Hippocampal formation (tissue), 2 donors: ENCODE measurements around the gene OR2T27.
"Not testable (repeated sequence)": the region's sequence is repeated elsewhere in the genome, so short reads cannot be mapped to it uniquely, and the experiment has no call there.

Source experiments
- DNase-seq, 2 donors: peaks; one replicate each; lab custom pipeline; 2025; lab: John Stamatoyannopoulos, UW

OR2T27 gene, protein sequence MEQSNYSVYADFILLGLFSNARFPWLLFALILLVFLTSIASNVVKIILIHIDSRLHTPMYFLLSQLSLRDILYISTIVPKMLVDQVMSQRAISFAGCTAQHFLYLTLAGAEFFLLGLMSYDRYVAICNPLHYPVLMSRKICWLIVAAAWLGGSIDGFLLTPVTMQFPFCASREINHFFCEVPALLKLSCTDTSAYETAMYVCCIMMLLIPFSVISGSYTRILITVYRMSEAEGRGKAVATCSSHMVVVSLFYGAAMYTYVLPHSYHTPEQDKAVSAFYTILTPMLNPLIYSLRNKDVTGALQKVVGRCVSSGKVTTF

DNA sequence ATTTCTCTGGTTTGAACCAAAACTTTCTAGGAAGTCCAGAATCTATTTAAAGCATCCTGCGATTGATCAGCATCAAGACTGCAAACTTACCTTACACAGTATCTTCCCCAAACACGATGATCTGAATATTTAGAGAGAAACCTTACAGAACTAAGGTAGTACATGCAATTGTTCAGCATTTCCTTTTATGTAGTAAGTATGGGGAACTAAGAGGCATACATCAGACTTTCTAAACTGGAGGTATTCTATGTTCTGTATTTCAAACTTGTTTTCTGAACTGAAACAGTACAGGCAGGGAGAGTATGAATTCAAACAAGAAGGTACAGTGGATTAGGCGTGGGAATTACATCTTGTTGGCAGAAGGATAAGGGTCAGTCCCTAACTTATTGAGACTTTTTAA, at the start of gene OR2T27:
Gene OR2T27 (minus strand): TSS at position 175 of the 400 bp plus-strand sequence. CDS start 4,644 bp downstream, outside the sequence.
- not testable (repeated sequence) for DNase-seq

DNA sequence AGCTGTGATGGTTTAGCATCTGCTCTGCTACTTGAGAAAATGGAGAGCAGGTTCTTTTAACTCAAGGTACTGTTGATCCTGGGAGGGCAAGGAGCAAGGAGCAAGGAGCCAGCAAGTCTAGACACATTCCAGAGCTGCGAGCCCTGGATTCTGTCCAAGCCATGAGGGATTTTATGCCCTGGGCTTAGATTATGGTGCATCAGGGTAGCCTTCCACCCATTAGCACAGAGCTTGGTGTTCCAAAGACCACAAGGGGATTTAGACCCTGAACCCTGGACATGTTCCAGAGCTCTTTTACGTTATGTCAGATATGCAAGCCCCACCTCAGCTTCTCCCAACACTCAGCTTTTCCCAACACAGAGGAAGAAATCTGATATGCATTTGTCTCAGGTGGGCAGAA, 49.3 kb upstream of the OR2T27 start:
- DNase-seq: no peak

DNA sequence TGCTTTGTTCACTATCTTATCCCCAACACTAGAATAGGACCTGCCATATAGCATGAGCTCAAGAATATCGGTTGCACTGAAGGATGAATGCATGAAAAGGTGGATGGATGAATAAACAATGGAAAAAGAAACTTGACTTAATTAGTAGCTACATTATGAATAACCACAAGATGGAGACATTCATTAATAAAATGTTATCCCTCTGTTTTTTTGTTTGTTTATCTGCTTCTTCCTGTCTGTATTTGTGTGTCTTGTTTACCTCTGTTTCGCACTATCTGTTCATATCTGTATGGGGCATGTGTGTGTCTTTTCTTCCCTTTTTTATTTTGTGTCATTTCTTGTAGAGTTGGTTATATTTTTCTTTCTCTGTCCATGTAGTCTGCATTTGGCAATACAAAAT, 48.3 kb upstream of the OR2T27 start:
- no peak for DNase-seq

DNA sequence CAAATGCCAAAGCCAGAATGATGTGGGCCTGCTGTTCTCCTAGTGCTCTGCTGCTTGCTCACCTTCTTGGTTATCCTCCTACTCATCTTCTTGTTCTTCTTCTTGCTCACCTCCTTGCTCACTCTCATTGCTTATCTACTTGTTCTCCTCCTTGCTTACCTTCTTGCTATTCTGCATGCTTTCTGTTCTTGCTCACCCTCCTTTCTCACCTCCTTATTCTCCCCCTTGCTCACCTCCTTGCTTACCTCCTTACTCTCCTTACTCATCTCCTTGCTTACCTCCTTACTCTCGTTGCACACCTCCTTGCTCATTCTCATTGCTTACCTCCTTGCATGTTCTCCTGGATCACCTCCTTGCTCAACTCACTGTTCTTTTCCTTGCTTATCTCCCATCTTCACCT, 47.4 kb upstream of the OR2T27 start, which contains the start of gene OR14I1:
Gene OR14I1 (minus strand): TSS at position 53 of the 400 bp plus-strand sequence.
- DNase-seq: no peak

DNA sequence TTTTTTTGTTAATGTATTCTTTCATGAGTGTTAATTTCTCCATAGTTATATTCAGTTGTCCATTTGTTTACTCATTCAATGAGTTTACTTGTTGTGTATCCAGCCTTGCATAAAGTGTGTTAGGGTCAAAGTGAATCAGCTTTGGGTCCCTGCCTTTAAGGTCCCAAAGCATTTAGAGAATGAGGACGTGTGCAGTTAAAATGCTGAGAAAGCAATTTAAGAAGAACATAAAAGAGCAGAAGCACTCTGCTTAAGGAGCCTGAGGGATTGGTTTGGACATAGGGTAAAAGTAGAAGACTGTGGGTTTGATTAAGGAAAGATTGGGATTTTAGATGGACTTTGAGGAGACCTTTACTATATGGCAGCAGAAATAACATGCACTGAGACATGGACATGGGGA, 43.8 kb upstream of the OR2T27 start:
- DNase-seq: no peak

DNA sequence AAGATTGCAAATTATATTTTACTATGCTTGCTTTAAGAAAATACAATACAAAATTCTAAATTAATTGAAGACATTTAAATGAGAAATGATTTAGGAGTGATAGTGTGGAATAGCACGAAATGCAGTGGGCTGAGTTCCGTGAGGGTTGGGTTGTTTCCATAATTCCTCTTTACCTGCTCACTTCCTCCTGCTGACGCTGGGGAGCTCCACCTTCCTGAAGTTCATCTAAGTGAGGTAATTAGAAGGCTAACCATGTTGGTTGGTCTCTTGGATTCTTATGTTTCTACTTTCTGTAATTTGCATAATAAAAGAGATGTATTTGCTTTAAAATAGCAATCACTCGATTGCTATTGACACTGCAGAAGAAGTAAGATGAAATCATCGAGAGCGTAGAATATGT, 42.6 kb upstream of the OR2T27 start:
- no peak for DNase-seq

DNA sequence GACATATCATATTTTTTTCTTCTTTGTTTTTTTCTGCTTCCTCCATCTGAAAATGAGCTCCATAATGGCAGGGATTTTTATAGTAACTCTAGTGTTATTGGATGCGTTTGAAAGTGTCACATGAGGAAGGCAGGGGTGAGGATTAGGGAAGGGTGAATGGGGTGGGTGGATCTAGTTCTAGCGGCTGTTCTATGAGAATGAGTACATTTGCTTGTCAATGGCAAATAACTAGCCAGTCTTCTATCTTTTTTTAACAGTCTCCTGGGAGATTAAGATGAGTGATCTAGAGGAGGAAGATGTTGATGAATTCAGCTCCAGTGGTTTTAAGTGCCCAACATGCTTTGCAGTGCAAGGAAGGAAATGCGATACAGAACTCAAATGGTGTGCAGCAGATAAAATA, 41.4 kb upstream of the OR2T27 start:
- no peak for DNase-seq

DNA sequence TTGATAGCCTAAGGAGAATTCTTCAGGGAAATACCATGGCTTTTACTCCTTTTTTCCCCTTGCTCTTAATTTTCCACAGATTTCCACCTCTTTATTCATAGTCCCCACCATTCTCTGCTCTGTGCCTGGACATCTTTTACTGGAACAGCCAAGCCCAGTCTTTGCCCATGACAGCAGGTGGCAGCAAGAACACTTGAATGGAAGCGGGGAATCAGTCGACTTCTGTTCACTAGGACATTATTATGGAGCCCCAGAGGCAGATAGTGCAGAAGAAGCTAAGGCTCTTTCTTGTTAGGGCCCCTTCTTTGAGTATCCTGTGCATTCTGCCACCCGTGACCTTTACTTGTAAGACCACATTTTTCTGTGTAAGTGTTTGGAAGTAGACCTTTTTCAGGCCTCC, 40.9 kb upstream of the OR2T27 start:
- DNase-seq: peak in 1 of 2 donors; percentile 2

DNA sequence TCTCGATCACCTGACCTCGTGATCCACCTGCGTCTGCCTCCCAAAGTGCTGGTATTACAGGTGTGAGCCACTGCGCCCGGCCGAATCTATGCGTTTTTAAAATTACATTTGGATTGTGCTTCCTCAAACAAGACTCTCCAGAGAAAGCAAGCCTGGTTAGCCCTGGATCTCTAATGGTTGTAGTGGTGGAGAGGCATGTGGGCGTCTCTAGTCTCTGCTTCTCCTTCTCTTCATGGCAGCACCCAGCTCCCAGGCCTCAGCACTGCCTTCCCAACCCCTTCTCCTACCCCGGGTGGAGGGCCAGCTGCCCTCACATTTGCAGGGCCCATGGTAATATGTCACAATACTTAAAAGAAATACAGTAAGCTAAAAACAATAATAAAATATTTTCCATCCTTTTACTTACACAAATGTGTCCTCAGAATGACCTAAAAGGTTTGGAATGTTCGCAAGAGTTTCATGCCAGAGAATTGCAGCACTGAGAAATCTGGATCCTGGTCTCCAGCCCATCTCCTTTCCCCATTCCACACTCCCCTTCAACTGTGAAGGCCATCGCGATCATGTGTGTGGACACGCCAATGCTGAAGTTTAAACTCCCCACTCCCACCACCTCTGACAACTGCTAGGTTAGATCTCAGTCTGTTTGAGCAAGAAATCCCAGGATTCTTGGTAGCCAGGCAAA, 40.3 kb upstream of the OR2T27 start:
- DNase-seq: no peak

DNA sequence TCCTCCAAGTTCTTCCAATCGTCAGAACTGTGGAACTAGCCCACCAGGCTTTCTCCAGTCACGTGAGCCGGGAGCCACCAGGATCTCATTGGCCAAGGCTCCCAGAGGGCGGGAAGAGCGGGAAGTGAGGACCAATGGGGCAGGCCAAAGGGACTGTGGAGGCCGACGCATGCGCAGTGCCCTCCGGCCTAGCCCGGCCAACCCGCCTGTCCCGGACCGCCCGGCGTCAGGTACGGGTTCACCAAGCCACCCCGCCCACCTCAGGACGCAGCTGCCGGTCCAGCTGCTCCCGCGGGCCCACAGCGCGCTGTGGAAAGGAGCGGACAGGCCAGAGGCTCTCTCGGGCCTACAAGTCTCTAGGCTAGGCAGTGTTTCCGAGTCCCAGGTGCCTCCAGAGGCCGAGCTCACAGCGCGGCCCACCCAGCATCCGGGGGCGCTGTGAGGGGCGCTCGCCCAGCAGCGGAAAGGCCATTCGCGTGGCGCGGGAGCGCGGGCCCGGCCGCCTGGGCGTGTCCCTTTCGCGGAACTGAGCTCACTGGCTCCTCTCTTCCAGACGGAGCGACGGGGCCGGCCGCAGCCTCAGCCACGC, 36.3 kb upstream of the OR2T27 start:
- no peak for DNase-seq

DNA sequence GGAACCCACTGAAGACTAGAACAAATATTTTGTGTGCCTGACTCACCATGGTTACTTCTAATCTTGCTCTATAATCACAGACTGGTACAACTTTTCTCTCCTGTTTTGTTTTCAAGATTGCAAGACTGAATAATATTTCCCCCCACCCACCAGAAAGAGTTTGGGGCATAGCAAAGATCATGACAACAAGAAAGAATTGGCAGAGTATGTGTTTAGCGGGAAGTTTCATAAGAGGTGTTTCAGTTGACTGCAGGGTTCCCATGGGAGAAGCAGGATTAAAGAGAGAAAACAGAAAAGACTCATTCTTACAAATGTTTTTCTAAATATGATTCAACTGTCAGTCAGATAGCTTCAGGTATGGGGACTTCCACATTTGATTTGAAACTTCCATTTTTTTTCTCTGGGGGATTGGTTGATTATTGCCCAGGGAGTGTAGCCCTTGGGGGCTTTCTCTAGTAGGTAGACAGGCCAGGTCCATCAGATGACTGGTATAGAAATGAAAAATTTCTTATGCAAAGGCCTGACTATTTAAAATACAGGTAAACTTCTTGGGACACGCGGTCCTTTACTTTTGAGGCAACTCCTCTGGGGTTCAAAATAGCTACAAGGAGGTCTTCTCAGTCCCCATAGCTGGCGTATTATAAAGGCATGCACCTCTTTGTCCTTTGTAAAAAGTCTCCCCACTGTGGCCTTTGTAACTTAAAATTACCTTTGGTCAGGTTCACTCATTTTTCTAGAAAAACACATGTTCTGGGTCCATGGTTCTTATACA, 33.4 kb upstream of the OR2T27 start:
- no peak for DNase-seq

DNA sequence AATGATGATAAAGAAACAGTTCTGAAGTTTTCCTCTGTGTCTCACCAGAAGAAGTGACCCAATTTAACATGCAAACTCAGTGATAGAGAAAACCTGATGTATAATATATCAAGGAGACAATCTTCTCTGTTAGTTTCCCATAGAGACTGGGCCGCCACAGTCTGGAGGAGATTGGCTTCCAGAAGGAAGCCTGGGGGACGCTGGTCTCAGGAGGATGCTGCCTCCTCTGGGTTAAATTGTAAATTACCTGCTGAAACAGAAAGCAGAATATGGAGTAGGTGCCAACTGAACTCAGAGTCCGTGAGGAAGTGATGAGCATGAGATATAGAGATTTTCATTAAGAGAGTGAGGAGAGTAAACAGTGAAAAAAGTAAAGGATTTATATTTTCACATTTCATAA, 31.5 kb upstream of the OR2T27 start:
- no peak for DNase-seq

DNA sequence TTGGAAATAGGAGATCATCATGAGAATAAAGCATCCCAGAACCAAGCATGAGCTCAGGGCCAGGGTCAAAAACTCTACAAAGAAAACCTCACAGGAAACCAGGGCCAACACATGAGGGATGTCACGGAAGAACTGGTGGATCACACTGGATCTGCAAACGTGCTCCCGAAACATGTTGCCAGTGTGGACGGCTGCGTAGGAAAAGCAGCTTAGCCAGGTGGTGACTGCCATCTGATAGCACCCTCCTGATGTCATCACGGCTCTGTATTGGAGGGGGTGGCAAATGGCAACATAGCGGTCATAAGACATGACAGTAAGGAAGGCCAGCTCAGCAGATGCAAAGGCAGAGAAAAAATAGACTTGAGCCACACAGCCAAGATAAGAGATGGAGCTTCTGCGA, 26.3 kb upstream of the OR2T27 start:
- no peak for DNase-seq

DNA sequence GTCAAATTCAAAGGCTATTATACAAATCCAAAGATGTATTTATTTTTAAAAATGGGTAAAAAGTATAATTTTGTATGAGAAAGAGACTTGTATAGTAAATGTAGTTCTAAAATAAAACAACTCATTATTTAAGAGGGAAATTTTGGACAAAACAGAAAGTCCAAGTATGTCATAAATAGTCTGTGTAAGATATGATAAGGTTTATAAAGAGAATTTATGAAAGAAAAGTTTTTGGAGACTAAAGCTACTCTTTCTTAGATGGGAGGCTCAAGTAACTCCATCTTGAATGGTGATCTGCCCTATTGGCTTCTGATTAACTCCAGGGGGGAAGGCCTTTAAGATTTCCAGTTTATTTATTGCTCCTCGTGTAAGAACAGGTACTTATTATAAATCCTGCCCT, 14.7 kb upstream of the OR2T27 start:
- no peak for DNase-seq

DNA sequence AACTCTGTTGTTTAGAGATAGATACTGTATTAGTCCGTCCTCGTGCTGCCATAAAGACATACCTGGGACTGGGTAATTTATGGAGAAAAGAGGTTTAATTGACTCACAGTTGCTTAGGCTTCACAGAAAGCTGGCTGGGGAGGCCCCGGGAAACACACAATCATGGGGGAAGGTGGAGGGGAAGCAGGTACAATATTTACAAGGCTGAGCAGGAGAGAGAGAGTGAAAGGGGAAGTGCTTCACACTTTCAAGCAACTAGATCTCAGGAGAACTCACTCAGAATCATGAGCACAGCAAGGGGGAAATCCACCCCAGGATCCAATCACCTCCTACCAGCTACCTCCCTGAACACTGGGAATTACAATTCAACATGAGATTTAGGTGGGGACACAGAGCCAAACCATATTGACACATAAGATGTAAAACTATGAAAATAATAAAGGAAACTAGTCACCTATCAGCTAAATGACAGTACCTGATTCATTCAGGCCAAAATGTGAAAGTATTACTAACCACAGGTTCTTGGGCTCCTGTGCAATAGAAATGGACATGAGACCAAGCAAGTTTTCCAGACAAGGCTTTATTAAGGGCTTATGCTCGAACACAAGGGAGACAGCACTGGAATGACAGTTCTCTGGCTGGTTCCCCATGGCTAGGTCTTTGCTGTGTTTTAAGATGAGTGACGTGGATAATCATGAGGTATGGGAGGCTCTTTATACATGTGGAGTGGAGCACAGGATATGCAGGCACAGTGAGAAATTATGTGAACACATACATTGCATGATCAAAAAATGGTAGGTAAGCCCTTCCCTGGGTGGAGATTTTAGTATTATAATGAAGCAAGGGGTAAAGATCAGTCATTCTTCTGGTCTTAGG, 8.4 kb upstream of the OR2T27 start:
- not testable (repeated sequence) for DNase-seq

DNA sequence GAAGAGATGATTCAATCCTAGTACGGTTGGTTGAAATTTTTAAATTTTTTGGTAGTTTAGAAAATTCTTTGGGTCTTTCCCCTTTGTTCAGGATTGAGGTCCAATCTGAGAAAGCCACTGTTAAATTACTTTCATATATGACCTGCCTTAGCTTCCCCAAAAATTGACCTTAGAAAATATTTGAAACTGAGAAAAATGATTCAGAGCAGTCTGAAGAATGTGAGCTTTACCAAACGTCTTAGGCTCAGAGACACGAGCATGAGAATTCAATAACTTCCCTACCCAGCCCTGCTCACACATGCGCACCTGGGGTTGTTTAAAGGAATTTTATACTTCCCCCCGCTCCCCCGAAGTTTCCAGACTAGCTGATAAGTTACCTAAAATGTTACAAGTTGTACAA, 1.5 kb upstream of the OR2T27 start:
- not testable (repeated sequence) for DNase-seq

DNA sequence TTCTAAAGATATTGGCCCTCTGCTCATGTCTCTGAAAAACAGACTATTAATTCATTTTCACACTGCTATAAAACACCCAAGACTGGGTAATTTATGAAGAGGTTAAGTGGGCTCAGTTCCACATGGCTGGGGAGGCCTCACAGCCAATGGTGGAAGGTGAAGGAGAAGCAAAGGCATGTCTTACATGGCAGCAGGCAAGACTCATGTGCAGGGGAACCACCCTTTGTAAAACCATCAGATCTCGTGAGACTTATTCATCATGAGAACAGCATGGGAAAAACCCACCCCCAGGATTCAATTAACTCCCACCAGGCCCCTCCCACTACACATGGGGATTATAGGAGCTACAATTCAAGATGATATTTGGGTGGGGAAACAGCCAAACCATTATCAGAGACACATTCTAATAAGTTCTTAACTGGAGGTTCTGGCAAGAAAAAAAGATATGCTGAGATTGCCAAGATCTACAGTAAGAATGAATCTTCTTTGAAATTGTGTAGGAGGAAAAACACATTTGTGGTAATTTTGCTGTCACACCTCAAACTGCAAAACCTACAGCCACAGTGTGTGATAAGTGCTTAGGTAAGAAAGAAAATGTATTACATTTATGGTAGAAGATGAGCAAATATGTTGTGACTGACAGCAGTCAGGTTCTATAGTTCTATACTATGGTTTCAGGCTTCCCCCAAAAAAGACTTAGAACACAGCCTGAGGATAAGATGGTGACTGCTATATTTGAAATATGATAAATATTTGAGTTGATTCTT, 6.4 kb downstream of the OR2T27 start:
- DNase-seq: not testable (repeated sequence)

DNA sequence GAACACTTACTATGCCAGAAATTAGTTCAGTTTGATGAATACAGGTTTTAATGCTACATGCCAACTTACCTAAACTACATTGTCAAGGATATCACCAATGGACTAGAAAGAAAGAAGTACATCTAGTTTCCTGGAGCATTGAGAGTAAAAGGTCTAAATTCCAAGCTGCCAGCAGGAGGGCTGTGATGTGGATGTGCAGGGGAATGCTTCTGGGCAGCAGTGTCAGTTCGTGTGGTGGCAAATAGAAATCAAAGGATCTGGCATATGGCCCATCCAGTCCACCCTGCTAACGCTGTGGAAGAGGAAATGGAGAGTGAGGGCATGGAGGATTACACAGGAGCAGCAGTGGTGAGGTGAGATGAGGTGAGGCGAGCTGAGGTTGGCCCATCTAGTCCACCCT, 10.2 kb downstream of the OR2T27 start, which contains the start of gene OR2T35:
Gene OR2T35 (minus strand): TSS at position 101 of the 400 bp plus-strand sequence. CDS start 6,020 bp downstream, outside the sequence.
- not testable (repeated sequence) for DNase-seq

DNA sequence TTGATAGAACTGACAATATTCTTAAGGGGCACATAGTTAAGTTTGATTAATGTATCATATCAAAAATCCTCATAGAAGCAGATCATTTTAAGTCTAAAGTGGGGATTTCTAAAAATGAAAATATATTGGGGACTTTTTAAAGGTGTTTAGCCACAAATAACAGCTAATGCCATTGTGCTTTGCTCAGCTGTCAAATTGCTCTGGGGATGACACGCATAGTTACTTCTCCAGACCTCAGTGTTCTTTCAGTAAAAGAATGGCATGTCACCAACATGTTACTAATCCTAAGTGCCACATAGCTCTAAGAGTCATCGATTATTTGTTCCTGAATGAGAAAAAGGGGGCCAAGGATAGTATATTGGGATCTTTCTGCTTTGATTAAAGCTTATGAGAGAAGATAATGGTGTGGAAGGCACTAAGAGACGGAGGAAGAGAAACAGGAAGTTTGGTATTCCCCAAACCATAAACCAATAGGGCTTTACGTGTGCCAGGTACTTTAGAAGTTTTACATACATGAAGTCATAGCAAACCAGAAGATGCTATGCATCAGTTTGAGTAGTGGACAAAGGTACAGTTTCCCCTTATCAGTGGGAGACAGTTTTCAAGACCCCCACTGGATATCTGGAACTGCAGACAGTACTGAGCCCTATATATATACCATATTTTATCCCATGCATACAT, 12.2 kb downstream of the OR2T27 start:
- DNase-seq: not testable (repeated sequence)

DNA sequence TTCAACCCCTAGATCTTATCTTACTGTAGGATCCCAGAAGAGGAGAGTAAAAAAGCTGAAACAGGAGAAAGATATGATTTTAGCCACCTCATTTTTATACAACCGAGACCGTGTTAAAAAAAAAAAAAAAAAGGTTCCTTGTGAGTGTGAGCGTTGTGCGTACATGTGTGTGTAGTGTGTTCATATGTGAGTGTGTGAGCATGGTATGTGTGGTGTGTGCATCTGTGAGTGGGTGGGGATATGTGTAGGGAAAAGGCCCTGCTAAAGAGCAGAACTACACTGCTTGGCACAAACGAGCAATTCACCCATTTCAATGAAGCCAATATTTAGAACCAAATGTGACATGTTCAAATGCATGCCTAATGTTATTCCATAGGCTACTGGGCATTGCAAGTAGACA, 13.7 kb downstream of the OR2T27 start:
- not testable (repeated sequence) for DNase-seq
